KBM-7 (cell line): ENCODE measurements around the gene PRODH2.
"Not testable (repeated sequence)": the region's sequence is repeated elsewhere in the genome, so short reads cannot be mapped to it uniquely, and the experiment has no call there.

ENCODE experiments used
- DNase-seq: peaks from one replicate; pipeline ENCODE4 v3.0.0-alpha.2; 2015
- in situ Hi-C: fragments of 300-500 bp; cut with MboI; formaldehyde crosslinking; loops from 2 replicates; pipeline ENCODE4 v1.14.3; 2020; ENCODE audit warnings: low sequenced_read_pairs, low pct_unique_long_range_greater_than_20kb, mixed read lengths

Gene PRODH2

DNA sequence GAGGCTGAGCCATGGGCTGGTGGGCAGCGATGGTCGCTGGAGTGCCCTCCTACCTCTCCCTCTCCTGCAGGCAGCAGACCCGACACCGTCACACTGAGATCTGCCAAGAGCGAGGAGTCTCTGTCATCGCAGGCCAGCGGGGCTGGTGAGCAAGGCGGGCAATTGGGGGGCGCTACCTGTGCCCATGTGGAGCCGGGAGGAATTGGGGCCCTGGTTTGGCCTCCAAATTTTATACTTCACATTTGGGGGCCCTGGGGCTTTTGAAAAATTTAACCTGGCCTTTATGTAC is 27.4 kb downstream of the PRODH2 start:
- in situ Hi-C loops = no loop called here

DNA sequence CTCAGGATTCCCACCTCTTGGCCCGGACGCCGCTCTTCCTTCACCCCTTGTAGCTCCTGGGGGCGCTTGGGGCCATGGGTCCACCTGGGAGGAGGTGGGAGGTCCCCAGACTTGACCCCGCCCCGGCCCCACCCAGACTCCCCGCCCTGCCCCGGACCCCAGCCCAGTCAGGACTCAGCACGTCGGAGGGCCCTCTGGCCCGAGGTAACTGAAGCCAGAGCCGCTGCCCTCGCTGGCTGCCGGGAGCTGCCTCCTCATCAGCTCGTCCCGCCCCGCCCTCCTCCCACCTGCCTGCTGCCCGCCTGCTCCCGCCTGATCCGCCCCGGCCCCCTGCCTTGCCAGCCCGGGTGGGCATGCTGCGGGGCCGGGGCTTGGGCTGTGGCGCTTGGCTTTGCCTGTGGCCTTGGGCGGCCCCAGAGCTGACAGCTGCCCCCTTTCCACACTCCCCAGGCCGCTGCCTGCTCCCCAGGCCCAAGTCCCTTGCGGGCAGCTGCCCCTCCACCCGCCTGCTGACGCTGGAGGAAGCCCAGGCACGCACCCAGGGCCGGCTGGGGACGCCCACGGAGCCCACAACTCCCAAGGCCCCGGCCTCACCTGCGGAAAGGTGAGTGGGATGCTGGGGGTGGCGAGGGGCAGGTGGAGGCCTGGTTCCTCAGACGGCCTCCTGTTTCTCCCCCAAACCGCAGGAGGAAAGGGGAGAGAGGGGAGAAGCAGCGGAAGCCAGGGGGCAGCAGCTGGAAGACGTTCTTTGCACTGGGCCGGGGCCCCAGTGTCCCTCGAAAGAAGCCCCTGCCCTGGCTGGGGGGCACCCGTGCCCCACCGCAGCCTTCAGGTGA is 27.9 kb downstream of the PRODH2 start:
- DNase-seq = no peak
- in situ Hi-C loops = no loop called here

More for the DNA sequence above, 27.4 kb downstream of the PRODH2 start:
- no peak for DNase-seq

DNA sequence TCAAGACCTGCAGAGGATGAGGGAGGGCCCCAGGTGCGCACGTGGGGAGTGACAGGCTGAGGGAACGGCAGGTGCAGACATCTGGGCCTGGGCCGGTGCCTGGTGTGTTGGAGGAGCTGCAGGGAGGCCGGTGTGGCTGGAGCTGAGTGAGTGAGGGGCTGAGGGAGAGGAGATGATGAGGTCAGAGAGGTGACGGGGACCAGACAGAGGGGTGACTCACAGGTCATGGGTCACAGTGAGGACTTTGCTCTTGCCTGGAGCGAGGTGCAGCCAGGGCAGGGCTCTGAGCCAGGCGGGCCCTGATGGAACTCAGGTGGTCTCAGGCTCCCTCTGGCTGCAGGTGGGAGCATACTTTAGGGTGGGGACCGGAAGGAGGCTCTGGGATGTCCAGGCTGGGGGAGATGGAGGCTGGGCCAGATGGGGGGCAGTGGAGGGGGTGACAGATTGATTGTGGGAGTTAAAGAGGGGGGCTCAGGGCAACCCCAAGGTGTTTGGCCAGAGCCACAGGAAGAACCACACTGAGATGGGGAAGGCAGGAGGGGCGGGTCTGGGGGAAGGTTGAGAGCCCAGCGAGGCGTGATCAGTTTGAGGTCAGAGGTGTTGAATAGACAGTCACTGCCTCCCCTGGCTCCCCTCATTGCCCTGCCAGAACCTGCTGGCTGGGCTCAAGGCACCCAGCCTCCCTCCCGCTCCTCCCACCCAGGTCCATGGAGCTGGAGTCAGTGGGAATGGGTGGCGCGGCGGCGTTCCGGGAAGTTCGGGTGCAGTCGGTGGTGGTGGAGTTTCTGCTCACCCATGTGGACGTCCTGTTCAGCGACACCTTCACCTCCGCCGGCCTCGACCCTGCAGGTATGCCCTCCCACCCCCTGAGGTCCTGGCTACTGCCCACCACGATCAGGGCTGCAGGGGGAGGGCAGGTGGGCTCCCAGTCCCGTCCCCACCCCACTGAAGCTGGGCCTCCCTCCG is 28.9 kb downstream of the PRODH2 start:
- in situ Hi-C loops = no loop called here
- DNase-seq = no peak

DNA sequence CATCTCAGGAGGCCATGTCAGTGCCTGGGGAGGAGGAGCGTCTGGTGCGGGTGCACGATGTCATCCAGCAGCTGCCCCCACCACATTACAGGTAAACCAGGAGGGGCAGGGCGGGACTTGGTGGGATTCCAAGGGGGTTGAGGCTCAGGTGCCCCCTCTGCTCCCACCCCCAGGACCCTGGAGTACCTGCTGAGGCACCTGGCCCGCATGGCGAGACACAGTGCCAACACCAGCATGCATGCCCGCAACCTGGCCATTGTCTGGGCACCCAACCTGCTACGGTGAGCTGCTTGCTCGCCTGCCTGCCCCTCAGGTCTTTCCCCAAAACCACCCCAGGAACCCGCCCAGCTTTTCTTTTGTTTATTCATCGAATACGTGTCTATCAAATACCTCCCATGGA is 30.1 kb downstream of the PRODH2 start:
- DNase-seq = no peak
- in situ Hi-C loops = no loop called here

DNA sequence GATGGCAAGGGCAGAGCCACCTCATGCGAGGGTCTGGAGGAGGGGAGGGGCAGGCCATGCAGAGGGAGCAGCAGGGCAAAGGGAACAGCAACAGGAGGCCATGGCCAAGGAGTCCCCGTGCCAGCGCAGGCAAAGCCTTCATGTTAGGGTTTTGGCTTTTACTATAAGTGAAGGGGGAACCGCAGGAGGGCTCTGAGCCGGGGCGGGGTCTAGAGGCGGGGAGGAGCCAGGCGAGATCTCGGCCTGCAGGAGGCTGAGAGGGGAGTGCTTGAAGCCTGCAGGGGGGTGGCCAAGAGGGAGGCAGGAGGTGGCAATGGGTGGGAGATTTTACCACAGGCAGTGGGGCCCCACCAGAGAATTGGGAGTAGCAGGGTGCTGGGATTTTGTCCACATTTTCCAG is 31.0 kb downstream of the PRODH2 start:
- in situ Hi-C loops = no loop called here
- no peak for DNase-seq

DNA sequence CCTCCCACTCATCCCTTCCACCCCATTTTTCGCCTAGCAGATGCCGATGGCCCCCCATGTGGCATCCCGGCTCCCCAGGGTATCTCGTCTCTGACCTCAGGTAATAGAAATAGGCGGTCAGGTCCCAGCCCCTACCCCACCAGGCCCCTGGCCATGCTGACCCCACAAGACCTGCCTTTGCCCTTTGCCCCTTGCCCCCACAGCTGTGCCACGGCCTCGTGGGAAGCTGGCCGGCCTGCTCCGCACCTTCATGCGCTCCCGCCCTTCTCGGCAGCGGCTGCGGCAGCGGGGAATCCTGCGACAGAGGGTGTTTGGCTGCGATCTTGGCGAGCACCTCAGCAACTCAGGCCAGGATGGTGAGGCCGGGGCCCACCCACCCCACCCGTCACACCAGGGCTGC is 31.9 kb downstream of the PRODH2 start:
- in situ Hi-C loops = no loop called here
- DNase-seq = no peak

DNA sequence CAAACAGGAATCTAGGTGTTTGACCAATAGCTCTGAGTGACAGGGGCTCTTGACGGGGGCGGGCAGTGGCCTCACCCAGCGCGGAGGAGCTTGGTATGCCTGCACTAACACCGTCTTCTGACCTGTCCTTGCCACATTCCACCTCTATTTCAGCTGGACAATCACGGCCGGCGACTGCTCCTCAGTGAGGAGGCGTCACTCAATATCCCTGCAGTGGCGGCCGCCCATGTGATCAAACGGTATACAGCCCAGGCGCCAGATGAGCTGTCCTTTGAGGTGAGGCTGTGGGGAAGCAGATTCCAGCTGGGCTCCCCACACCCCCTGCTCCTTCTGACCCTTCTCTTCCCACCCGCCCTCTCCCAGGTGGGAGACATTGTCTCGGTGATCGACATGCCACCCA is 32.6 kb downstream of the PRODH2 start:
- in situ Hi-C loops = no loop called here
- DNase-seq = no peak

DNA sequence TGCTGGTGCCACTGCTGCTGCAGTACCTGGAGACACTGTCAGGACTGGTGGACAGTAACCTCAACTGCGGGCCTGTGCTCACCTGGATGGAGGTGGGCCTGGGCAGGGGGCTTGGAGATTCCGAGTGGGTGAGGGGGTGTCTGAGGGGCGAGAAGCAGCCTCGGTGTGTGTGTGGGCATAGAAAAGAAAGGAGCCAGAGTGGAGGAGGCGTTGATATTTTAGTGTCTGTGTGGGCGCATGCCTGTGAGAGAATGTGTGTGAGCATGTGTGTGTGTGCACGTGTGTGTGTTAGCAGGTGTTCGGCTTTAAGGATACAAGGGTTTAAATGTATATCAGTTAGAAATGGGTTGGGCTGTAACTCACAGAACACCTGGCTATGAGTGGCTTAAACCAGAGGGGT is 33.6 kb downstream of the PRODH2 start:
- in situ Hi-C loops = no loop called here
- no peak for DNase-seq

DNA sequence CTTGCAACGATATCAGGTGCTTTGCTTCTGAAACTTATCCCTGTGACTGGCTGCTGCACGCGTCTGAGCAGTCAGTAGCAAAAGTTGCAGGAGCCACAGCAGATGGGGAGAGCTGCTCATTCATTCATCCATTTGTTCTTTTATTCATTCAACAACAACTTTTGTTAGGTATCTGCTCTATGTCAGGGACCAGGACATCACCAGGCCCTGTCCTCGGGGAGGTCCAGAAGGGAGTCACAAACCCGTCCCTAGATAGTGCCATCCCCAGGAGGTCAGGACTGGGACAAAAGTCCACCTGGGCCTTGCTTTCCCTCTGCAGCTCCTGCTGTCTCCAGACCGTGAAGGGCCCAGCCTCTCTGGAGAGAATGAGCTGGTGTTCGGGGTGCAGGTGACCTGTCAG is 34.7 kb downstream of the PRODH2 start:
- DNase-seq = no peak
- in situ Hi-C loops = no loop called here

DNA sequence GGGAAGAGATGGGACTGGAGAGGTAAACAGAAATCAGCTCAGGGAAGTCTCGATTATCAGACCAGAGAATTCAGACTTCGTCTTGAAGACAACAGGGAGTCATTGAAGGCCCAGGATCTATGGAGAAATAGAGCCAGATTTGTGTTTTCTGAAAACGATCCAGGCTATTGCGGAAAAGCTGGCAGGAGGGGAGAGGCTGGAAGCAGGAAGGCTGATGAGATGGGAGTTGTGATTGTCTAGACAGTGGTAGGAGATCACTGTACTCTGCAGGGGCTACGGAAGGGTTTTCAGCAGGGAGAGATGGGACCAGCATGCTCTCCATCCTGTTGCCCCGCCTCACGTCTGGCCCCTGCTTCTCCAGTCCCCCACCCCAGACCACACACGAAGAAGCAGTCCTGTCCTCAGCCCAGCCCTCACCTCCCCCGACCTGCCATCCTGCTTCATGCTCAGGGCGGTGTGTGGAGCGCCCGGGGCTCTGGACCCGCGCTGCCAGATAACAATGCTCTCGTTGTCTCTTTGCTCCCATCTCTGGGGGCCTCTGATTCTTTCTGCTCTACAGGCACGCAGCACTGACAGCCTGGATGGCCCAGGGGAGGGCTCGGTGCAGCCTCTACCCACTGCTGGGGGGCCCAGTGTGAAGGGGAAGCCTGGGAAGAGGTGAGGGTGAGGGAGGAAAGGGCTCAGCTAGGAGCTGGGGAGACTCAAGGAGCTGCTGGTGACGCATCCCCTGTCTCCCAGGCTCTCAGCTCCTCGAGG is 35.4 kb downstream of the PRODH2 start:
- no peak for DNase-seq
- in situ Hi-C loops = no loop called here

DNA sequence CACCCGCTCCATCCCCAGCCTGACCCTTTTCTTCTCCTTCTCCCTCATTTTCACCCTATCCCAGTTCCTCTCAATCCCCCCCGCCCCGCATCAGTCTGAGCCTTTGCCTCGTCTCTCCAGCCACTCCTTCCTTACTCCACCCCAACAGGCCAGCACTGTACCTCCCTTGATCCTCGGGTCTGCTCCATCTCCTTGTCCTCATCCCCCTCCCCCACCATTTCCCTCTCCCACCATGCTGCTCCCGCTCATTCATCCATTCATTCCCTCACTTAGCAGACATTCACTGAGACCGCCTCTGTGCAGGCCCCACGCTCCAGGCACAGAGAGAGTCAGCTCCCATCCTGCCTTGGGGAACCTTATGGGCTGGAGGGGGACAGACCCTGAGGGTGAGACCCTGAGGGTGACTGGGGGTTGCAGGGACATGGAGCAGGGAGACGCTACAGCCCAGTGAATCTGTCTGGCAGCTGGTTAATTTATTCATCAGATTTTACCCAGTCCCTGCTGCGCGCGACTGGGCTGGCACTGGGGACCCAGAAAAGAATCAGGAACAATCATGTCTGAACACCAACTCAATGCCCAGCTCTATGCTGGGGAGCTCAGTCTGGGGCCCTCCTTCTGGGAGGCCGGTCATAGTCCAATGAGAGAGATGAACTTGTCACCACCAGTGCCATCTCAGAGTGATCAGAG is 36.4 kb downstream of the PRODH2 start:
- DNase-seq = no peak
- in situ Hi-C loops = no loop called here

DNA sequence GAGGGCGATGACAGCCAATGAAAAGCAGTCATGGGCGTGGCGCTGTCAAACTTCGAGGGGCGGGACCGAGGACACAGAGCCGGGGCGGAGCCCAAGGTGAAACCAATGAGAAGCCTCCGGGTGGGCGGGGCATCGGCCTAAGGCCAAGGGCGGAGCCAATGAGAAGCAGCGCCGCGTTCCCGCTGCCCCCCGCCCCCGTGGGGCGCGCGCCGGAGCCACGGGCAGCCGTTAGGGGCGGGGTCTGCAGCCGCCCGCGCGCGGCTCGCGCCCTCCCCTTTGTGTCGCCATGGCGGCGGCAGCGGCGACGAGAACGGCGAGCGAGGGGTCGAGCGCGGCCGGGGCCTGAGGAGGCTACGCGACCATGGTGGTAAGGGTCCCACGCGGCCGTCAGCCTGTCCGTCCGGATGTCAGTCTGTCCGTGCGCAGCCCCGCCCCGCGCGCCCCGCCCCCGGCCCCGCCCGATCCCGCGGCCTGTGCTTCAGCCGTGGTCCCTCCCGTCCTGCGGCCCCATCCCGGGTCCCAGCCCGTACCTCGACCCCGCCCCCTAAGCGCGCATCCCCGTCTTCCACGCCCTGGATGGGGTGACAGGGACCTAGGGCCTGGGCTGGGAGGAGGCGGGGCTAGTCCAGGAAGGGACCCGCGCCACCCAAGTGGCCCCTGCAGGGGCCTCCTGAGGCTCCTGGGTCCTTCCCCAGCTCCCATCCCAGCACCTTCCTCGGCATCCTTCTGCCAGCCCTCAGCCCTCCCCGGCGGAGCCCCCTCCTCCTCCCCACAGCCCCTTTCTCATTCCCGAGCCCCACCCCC is 37.1 kb downstream of the PRODH2 start, which contains the start of gene ARHGAP33:
Gene ARHGAP33 (plus strand): TSS at position 267 of the 804 bp plus-strand sequence. CDS start 95 bp downstream, at position 362.
- in situ Hi-C loops = no loop called here
- DNase-seq = peak; percentile 96

DNA sequence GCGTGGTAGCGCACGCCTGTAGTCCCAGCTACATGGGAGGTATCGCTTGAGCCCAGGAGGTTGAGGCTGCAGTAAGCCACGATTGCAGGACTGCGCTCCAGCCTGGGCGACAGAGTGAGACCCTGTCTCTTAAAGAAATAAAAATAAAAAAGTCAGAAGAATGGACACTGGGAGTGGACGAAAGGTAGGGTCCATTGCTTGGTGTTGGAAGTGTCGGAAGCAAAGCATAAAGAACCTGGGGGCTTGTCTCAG is 37.7 kb downstream of the PRODH2 start:
- no peak for DNase-seq
- in situ Hi-C loops = no loop called here

DNA sequence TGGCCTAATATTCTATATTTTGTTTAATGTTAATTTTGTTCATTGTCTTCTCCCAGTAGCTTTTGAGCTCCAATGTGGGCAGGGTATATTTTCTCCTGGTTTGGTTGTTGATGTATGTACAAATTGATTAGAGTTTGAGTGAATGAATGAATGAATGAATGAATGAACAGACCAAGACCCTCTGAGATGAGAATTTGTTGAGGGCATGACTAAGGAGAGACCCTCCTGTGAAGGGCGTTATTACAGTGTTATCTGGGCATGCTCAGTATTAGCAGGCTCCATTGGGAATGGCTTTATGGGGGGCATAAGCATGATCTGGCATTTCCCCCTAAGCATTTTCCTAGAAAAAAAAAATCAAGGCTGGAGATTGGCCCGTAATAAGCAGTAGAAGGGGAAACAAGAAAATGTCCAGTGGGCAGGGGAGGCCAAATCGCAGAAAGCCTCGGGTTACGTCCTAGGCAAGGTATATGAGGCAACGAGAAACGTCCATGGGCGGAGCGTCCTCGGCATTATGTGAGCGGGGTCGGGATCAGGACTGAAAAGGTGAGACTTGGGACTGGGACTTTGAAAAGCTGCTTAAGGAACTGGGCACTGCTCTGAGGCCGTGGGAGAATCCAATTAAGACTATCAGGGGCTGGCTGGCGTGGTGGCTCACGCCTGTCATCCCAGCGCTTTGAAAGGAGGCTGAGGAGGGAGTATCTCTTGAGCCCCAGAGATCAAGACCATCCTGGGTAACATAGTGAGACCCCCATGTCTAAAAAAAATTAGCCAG is 38.2 kb downstream of the PRODH2 start:
- in situ Hi-C loops = no loop called here

DNA sequence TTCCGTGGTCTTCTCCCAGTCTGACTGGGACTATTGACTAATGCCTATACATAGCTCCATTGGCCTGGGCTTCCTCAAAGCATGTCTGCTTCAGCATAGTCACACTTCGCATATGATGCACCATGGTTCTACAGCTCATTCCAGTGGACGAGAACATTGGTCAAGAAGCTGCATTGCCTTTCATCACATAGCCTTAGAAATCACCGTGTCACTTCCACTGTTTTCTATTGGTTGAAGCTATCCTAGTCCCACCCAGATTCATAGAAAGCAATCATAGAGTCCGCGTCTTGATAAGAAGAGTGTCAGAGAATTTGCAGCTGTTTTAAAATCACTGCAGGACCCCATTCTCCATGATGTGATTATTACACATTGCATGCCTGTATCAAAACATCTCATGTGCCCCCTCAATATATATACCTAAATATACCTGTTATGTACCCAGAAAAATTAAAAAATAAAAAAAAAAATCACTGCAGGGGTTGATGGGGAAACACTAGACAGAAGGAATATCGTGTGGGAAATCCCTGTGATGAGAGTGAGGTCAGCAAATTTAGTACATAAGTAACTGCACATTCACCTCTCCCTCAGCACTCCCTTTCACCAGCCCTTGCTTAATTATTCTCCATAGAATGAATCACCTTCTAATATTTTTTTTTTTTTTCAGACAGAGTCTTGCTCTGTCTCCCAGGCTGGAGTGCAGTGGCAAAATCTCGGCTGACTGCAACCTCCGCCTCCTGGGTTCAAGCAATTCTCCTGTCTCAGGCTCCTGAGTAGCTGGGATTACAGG is 39.4 kb downstream of the PRODH2 start:
- in situ Hi-C loops = no loop called here
- no peak for DNase-seq

More for the DNA sequence above, 38.2 kb downstream of the PRODH2 start:
- no peak for DNase-seq

DNA sequence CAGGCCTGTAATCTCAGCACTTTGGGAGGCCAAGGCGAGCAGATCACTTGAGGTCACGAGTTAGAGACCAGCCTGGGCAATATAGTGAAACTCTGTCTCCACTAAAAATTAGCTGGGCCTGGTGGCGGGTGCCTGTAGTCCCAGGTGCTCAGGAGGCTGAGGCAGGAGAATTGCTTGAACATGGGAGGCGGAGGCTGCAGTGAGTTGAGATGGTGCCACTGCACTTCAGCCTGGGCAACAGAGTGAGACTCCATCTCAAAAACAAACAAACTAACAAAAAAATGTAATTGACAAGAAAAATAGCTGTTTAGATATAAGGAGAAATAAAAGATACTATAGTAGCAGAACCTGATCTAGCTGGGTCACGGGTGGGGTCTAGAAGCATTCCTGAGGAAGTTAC is 40.3 kb downstream of the PRODH2 start:
- in situ Hi-C loops, DNase-seq: not testable (repeated sequence)

DNA sequence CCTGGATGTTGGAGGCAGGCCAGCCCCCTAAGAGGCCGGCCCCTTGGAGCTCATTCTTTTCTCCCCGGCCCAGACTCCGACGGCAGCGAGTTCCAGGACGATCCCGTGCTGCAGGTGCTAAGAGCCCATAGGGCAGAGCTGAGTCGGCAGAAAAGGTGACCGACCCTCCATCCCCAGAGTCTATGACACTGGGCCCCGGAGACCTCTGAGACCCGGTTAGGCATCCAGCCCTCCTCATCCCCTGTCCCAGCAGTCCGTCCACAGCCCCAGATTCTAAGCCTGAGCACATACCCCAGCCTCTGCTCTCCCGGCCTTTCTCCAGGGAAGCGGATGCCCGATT is 44.6 kb downstream of the PRODH2 start:
- DNase-seq = no peak
- in situ Hi-C loops = no loop called here
